Measurements from ENCODE around the gene CYP27B1. TPM values are rescaled to one million over a fixed set of nuclear protein-coding genes. Genes with fewer than 3 reads are reported as not detected.
A peak's percentile ranks its signal among the peaks of the same experiment; 100 is the strongest.

The CYP27B1 gene, protein sequence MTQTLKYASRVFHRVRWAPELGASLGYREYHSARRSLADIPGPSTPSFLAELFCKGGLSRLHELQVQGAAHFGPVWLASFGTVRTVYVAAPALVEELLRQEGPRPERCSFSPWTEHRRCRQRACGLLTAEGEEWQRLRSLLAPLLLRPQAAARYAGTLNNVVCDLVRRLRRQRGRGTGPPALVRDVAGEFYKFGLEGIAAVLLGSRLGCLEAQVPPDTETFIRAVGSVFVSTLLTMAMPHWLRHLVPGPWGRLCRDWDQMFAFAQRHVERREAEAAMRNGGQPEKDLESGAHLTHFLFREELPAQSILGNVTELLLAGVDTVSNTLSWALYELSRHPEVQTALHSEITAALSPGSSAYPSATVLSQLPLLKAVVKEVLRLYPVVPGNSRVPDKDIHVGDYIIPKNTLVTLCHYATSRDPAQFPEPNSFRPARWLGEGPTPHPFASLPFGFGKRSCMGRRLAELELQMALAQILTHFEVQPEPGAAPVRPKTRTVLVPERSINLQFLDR
- total RNA-seq: 0.62 TPM
- polyA plus RNA-seq (ENCODE audit: insufficient read depth in 1 of 8, insufficient read length in 8 of 8, low replicate concordance in 1 of 8): 1 to 10 TPM in 5 of 8 donors, under 1 TPM in 3; 0.51 to 1.3 (median 1.1) TPM
- long read RNA-seq, donor 1: 0 reads
- long read RNA-seq, donor 2: 0 reads
- long read RNA-seq, donor 3: 0 reads
- long read RNA-seq, donor 4: 0 reads
- long read RNA-seq, donor 5: 0 reads
- long read RNA-seq, donor 6: 0 reads
- long read RNA-seq, donor 7: 0 reads
- long read RNA-seq, donor 8: 0 reads
- long read RNA-seq, donor 9: 0 reads
- long read RNA-seq, donor 10: 0 reads
- long read RNA-seq, donor 11: 0 reads

GRCh38 chr12:57766464-57767304 is at the start of gene CYP27B1:
CYP27B1 (minus strand) TSS chr12:57767078; CDS start chr12:57767041, 37 bp downstream.
- H3K36me3 ChIP-seq (ENCODE audit: control insufficient read depth, insufficient read depth, low read length): peaks cover 27% of the 10 kb centered on the region
- under 1% methylated on average over 26 of the region's 38 CpGs for WGBS (ENCODE audit: insufficient coverage)
- DNase-seq: no peak

GRCh38 chr12:57816001-57816854 is 49.4 kb upstream of the CYP27B1 start:
- H3K27ac ChIP-seq (ENCODE audit: low read length): no peak overlapping the region
- H3K4me1 ChIP-seq (ENCODE audit: control insufficient read depth, insufficient read depth, low read length): peaks cover 23% of the 10 kb centered on the region
- H3K4me3 ChIP-seq (ENCODE audit: low read length): no peak overlapping the region
- no peaks in the 10 kb centered on the region for H3K9me3 ChIP-seq (replicated peaks; ENCODE audit: control insufficient read depth, low read depth, low read length)
- no peaks in the 10 kb centered on the region for H3K27me3 ChIP-seq (ENCODE audit: control insufficient read depth, insufficient read depth, low read length)
- peaks cover 41% of the 10 kb centered on the region for H3K36me3 ChIP-seq (ENCODE audit: control insufficient read depth, insufficient read depth, low read length)
- no peak for DNase-seq
- 46% methylated on average over 2 of the region's 3 CpGs for WGBS (ENCODE audit: insufficient coverage)

More at GRCh38 chr12:57766464-57767304, at the start of gene CYP27B1:
- no peak within 1 kb of the TSS for H3K4me3 ChIP-seq (ENCODE audit: low read length)
- H3K9me3 ChIP-seq (replicated peaks; ENCODE audit: control insufficient read depth, low read depth, low read length): no peaks in the 10 kb centered on the region
- no peak within 1 kb of the TSS for H3K27ac ChIP-seq (ENCODE audit: low read length)
- H3K27me3 ChIP-seq (ENCODE audit: control insufficient read depth, insufficient read depth, low read length): peaks cover 57% of the 10 kb centered on the region
- H3K4me1 ChIP-seq (ENCODE audit: control insufficient read depth, insufficient read depth, low read length): peaks cover 34% of the 10 kb centered on the region

DNA sequence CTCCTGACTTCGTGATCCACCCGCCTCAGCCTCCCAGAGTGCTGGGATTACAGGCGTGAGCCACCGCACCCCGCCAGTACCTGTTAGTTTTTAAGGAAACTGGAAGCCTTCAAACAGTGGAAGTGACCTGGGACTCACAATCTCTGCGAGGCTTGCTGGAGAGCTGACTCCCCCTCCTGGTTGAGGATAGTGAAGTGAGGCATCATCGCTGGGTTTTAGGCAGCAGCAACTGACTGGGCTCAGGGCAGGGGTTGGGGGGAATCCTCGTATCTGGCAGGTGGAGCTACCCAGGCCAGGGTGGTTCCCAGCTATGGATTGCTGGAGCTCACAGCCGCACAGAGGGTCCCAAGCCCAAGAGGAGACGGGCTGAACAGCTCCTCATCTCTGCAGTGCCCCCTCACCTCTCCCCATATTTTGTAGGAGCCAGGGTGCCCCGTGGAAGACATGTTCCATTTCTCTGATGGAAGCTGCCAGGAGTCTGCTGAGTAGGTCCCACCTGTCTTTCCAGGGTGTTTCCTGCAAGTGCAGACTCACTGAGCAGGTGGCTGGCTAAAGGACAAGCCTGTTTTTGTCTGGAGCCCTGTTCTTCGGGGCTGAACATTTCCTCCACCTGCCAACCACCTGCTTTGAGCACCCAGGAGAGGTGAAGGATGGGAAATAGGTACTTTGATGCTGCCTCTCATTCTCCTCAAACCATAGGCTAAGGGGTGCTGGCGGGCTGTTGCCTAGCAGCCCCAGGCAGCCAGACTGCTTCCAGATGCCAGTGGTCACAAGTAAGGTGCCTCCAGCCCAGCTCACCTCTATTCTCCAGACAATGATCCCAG is 48.5 kb upstream of the CYP27B1 start:
- no peak overlapping the region for H3K4me3 ChIP-seq (ENCODE audit: low read length)
- H3K9me3 ChIP-seq (replicated peaks; ENCODE audit: control insufficient read depth, low read depth, low read length): no peaks in the 10 kb centered on the region
- H3K27me3 ChIP-seq (ENCODE audit: control insufficient read depth, insufficient read depth, low read length): no peaks in the 10 kb centered on the region
- no peak for DNase-seq
- 51% methylated on average over 7 of the region's 13 CpGs for WGBS (ENCODE audit: insufficient coverage)
- no peak overlapping the region for H3K27ac ChIP-seq (ENCODE audit: low read length)
- peaks cover 23% of the 10 kb centered on the region for H3K4me1 ChIP-seq (ENCODE audit: control insufficient read depth, insufficient read depth, low read length)
- H3K36me3 ChIP-seq (ENCODE audit: control insufficient read depth, insufficient read depth, low read length): peaks cover 41% of the 10 kb centered on the region

DNA sequence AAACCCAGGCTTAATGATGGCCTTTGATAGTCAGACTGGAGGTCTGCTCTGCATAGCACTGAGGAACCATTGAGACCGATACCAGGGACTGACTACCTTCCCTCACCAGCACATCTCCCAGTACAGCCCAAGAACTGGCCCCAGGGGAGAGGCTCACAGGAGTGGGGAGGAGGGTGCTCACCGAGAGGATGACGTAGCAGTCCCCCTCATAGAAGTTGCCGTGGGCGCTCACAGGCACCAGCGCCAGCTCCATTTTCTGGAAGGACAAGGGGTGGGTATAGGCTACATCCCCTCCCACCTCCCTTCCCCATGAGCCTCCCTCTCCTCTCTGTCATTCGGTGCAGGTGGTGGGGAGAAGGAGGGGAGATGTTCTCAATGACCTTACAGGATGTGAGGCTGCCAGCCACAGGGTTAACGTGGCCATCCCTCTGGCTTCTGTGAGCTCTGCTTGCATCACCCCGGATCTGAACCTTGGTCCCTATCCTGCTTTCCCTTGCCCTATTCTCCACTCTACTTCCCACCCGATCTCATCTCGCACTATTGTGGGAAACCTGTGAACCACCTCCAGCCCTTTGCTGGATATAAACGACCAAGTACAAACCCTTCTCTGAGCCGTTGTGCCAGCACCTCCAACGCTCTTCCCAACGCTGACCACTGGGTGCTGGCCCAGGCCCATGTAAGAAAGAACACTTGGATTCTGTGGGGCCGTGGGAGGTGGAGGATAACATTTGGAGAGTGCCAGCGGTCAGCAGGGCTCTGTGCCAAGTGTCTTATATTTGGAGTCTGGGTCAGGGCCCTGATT is 47.3 kb upstream of the CYP27B1 start:
- peak; percentile 51 for DNase-seq
- 76% methylated on average over 5 of the region's 17 CpGs for WGBS (ENCODE audit: insufficient coverage)

DNA sequence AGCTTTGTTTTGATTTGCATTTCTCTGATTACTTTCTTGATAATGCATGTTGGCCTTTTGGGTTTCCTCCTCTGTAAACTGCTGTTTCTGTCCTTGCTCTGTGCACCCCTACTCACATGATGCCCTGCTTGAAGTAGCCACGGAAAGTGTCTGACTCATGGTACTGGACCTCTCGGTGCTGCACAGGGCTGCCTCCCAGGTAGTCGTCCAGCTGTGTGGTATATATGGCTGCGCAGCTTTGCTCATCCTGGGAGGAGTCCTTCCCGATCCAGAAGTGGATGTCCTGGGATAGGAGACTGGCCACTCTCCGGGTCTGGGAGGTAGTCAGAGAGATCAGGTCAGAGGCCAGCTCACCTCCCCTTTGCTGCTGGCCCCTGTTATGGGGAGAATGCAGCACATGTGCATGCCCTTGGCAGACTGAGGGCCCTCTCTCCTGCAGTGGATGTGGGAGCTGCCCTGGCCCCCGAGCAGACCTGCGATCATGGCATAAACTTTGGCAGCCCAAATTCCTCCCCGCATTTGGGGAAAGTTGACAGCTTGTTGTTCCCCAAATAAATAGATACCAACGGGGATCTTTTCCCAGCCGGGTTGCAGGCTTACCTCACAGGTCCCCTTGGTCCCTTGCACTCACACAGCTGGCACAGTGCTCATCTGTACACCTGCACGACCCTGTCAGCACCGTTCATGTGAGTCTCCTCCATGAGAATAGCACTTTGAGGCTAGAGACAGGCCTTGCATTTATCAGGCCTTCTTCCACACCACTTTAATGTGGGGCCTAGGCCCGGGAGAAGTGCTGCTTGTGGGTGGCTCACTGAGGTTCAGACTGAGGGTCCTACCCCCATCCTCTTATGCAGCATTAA is 46.5 kb upstream of the CYP27B1 start:
- Histone ChIP-seq H3K27me3 (ENCODE audit: control insufficient read depth, insufficient read depth, low read length) (no peaks in the 10 kb centered on the region), H3K4me1 (ENCODE audit: control insufficient read depth, insufficient read depth, low read length) (peaks cover 23% of the 10 kb centered on the region), H3K4me3 (ENCODE audit: low read length) (no peak overlapping the region), H3K9me3 (replicated peaks; ENCODE audit: control insufficient read depth, low read depth, low read length) (no peaks in the 10 kb centered on the region), H3K36me3 (ENCODE audit: control insufficient read depth, insufficient read depth, low read length) (peaks cover 42% of the 10 kb centered on the region), H3K27ac (ENCODE audit: low read length) (no peak overlapping the region)
- DNase-seq: no peak
- 82% methylated on average over 9 of the region's 14 CpGs for WGBS (ENCODE audit: insufficient coverage)

More for the DNA sequence above, 47.3 kb upstream of the CYP27B1 start:
- Histone ChIP-seq H3K4me3 (ENCODE audit: low read length) (no peak overlapping the region), H3K4me1 (ENCODE audit: control insufficient read depth, insufficient read depth, low read length) (peaks cover 23% of the 10 kb centered on the region), H3K27ac (ENCODE audit: low read length) (no peak overlapping the region), H3K9me3 (replicated peaks; ENCODE audit: control insufficient read depth, low read depth, low read length) (no peaks in the 10 kb centered on the region), H3K27me3 (ENCODE audit: control insufficient read depth, insufficient read depth, low read length) (no peaks in the 10 kb centered on the region), H3K36me3 (ENCODE audit: control insufficient read depth, insufficient read depth, low read length) (peaks cover 43% of the 10 kb centered on the region)

- Histone ChIP-seq H3K4me3 (ENCODE audit: low read length) (no peak overlapping the region), H3K27me3 (ENCODE audit: control insufficient read depth, insufficient read depth, low read length) (no peaks in the 10 kb centered on the region), H3K27ac (ENCODE audit: low read length) (no peak overlapping the region), H3K9me3 (replicated peaks; ENCODE audit: control insufficient read depth, low read depth, low read length) (no peaks in the 10 kb centered on the region), H3K4me1 (ENCODE audit: control insufficient read depth, insufficient read depth, low read length) (peaks cover 17% of the 10 kb centered on the region), H3K36me3 (ENCODE audit: control insufficient read depth, insufficient read depth, low read length) (peaks cover 58% of the 10 kb centered on the region)
- WGBS (ENCODE audit: insufficient coverage): 97% methylated on average over 4 of the region's 10 CpGs
- no peak for DNase-seq
These were observed 44.3 kb upstream of the CYP27B1 start for GRCh38 chr12:57811028-57811755.

- DNase-seq: peak; percentile 24
- 29% methylated on average over 4 of the region's 5 CpGs for WGBS (ENCODE audit: insufficient coverage)
- Histone ChIP-seq H3K4me1 (ENCODE audit: control insufficient read depth, insufficient read depth, low read length) (peaks cover 11% of the 10 kb centered on the region), H3K9me3 (replicated peaks; ENCODE audit: control insufficient read depth, low read depth, low read length) (no peaks in the 10 kb centered on the region), H3K27me3 (ENCODE audit: control insufficient read depth, insufficient read depth, low read length) (no peaks in the 10 kb centered on the region), H3K4me3 (ENCODE audit: low read length) (no peak overlapping the region), H3K36me3 (ENCODE audit: control insufficient read depth, insufficient read depth, low read length) (peaks cover 57% of the 10 kb centered on the region), H3K27ac (ENCODE audit: low read length) (no peak overlapping the region)
These were observed 43.6 kb upstream of the CYP27B1 start for GRCh38 chr12:57810450-57810849.

Measured in muscle of leg (tissue), 16 donors.